Measurements from ENCODE around the gene GPX2.

The GPX2 gene

DNA sequence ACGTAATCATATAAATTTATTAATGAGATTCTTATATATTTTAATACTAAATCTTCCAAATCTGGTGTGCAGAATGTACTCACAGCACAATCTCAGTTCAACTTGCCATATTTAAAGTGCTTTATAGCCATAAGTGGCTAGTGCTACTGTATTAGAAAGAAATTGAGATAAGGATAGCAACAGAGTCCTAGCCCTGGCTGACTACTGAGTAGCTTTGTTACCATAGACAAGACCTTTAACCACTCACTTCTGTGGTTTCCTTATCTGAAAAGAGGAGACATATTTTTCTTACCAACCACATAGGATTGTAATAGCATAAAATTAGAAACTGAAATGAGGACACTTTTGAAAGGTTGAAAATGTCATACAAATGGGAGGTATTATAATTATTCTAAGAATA, 30.3 kb downstream of the GPX2 start:
- no peak for DNase-seq

DNA sequence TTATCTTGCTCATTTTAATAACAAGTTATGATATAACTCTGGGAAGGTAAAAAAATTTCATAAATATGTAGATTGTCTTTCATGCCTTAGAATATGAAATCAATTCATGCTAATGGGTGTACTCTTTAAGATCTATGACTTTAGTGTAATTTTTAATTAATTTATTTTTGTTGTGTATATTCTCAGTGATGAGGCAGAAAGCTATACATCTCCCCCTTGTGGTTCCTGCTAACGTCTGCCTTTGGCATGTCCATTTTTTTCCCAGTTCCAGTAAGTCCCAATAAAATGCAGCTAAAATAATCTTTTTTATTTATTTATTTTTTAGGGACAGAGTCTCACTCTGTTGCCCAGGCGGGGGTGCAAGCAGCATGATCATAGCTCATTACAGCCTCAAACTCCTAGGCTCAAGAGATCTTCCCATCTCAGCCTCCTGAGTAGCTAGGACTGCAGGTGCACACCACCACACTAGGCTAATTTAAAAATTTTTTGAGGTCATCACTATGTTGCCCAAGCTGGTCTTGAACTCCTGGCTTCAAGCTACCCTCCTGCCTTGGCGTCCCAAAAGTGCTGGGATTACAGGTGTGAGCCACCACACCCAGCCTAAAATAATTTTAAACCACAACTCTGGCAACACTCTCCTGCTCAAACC, 31.6 kb downstream of the GPX2 start:
- DNase-seq = peak; percentile 15

DNA sequence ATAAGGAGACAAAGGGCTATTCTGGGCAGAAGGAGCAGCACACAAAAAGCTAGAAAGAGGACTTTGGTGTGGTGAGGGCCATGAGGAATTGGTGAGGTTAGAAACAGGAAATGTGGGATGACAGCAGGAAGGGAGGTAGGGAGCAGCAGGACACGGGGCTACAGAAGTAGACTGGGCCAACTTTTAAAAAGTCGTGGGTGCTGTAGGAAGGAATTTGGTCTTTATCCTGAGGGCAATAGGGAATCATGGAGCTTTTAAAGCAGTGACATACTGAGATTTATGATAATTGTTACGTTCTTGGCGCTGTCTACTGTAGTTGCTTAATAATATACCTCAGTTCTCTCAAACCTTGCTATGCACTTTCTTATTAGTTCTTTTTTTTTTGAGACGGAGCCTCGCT, 36.5 kb downstream of the GPX2 start:
- no peak for DNase-seq

DNA sequence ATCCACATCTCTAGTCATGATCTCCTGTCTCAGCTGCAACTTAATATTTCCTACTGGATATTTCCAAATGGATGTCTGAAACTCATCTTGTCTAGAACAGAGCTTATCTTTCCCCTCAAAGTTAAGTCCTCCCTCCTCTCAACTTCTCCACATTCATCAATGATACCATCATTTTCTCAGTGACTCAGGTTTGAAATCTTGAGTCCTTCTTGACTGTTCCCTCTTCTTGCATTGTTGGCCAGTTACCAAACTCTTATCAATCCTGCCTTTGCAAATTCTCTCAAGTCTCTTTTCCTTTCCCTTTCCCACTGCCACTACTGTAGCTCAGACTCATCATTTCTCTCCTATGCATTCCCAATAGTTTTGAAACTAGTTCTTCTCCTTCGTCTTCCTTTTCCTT, 42.6 kb downstream of the GPX2 start:
- DNase-seq = no peak

DNA sequence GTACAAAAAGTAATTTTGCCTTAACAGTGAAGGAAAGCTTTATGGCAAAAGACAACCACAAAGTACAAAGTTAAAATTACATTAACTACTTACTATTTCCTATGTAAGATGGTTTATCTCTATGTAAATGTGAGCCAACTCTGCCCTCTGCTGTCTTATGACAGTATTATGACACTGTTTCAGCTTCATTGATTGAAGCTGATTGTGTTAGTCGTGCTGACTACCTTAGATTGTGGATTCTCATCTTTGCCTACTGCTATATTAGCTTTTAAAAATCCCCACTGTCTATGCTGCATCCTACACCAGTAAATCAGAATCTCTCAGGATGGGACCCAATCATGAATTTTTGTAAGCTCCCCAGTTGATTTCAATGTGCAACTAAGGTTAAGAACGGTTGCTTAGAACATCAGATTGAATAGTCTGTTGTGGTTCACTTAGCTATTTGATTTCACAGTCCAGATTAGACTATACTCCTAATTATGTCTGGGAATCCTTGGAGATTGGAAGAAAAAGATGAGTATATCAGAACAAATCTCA, 50.6 kb downstream of the GPX2 start:
- DNase-seq = peak; percentile 91

DNA sequence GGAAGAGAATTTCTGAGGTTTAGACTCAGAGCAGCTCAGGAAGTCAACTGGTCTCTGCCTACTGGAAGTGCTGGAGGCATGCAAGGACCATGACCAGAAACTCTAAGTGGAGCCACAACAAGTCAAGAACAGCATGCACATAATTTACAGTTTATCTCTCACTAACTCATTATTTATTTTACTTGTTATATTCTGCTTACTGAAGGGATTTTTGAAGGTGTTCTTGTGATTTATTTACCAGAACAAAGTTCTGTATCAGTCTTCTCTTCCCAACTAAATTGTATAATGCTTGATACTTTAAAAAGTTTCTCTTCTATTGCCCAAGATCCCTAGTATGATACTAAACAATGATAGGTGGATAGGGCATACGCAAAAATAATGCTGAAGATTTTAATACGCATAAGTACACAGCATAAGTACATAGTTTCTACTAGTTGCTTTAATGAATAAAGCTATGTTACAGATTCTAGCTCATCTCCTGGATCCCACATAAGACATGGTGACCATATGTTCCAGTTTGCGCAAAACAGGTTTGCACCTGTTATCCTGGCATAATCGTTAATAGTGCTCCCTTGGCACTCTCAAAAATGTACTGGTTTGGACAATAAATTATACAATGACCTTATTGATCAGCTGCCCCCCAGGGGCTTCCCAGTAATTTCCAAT, 51.2 kb downstream of the GPX2 start:
- DNase-seq = peak; percentile 37

DNA sequence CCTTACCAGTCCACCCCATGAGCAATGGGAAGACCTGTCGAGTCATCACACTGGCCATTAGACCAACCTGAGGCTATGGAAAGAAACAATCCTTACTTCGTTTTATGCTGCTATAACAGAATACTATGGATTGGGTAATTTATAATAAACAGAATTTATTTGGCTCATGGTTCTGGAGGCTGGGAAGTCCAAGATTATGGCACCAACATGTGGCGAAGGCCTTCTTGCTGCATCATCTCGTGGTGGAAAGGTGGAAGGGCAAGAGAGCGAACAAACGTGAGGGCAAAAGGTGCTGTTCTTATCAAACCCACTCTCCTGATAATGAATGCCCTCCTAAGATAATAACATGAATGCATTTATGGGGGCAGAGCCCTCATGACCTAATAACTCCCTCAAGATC, 53.2 kb downstream of the GPX2 start:
- no peak for DNase-seq

All from NCI-H1694 (cell line).